D721Med (cell line): ENCODE data around the gene FAM168A.

Experiments used
- DNase-seq: peaks from one replicate; pipeline ENCODE4 v3.0.0; 2011; ENCODE audit warnings: low spot score; ENCODE audit not compliant: insufficient read length
- FAIRE-seq: peaks from 2 replicates; lab custom pipeline; 2011; peaks lifted over from hg19 to GRCh38; lab: Jason Lieb, UNC
- TF ChIP-seq, protein P1 (sequence below): IDR thresholded peaks from 2 replicates; pipeline ENCODE4 v1.5.1; 2012; ENCODE audit warnings: mild to moderate bottlenecking, control low read depth; ENCODE audit not compliant: insufficient read depth; ENCODE audit errors: missing control alignments

FAM168A gene

DNA sequence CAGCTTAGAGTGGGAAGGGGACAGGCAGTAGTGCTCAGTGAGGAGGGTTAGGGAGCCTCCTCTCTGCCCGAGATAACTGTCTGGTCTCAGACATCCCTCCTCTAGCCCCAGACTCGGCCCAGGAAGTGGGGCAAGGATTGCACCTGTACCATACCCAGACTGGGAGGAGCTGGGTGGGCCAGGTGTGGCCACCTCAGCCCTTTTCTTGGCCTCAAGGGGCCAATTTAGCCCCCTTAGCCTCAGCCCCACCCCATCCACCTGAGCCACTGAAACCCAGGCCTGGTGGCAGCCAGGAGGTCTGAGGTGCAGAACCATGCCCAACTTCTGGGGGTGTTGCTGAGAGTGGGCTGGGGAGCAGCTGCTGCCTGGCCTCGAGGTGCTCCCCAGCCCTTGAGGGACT is 215.2 kb downstream of the FAM168A start:
- FAIRE-seq, result no peak
- no peak for DNase-seq
- TF ChIP-seq, protein P1, sequence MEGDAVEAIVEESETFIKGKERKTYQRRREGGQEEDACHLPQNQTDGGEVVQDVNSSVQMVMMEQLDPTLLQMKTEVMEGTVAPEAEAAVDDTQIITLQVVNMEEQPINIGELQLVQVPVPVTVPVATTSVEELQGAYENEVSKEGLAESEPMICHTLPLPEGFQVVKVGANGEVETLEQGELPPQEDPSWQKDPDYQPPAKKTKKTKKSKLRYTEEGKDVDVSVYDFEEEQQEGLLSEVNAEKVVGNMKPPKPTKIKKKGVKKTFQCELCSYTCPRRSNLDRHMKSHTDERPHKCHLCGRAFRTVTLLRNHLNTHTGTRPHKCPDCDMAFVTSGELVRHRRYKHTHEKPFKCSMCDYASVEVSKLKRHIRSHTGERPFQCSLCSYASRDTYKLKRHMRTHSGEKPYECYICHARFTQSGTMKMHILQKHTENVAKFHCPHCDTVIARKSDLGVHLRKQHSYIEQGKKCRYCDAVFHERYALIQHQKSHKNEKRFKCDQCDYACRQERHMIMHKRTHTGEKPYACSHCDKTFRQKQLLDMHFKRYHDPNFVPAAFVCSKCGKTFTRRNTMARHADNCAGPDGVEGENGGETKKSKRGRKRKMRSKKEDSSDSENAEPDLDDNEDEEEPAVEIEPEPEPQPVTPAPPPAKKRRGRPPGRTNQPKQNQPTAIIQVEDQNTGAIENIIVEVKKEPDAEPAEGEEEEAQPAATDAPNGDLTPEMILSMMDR, result no peak

DNA sequence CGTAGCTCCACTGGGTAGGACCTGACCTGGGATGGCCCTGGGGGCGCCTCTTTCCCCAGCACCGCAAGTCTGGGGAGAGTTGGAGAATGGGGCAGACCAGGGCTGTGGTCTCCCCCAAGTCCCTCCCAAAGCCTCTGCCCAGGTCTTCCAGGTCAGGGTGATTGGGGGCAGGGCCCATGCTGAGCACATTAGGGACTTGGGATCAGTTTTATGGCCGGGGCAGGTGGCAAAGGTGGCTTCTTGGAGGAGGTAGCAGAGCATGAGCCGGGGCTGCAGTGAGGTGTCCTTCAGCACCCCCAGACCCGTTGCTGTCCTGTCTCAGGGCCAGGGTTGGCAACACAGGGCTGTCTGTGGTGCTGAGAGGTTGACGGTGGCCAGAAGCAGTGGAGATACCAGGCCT is 215.7 kb downstream of the FAM168A start:
- TF ChIP-seq, protein P1, result no peak
- DNase-seq, result no peak
- no peak for FAIRE-seq

DNA sequence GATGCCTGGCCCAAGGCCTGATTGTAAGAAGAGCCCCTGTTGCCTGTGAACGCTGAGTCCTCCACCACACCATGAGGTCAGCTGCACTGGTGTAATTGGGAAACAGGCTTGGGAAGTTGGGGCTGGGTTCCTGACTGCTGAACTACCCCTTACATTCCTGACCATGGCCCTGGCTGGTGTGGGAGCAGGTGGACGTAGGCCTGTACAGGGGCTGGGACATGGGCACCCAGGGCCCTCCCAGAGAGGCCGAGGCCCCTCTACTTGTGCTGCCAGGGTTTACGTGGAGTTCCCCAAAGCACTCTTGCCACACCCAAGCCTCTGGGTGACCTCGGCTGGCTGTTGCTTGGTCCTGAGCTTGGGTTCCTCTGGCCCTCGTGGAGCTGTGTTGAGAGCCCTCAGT is 216.3 kb downstream of the FAM168A start:
- TF ChIP-seq, protein P1, result no peak
- FAIRE-seq (no peak), DNase-seq (no peak)

DNA sequence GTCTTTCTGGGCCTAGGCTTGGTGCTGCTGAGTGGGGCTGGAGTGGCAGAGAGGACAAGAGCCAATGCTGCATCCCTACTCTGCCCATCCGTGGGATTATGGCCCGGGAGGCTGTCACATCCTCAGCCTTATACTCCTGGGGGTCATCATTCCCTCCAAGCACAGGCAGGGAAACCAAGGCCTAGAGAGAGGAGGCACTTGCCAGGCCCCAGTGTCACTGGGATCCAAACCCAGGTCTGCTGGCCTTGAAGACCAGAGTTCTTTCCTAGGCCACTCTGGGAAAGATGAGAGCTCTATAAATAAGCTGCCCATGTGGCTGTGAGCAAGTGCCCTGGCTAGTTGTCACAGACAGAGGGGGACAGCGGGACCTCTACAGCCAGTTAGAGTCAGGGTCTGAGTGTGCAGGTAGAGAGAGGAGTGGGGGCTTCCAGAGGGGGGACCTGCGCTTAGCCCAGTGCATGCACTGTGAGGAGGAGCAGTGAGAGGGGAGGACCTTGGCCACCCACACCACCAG is 217.0 kb downstream of the FAM168A start:
- no peak for DNase-seq
- TF ChIP-seq, protein P1, result no peak
- no peak for FAIRE-seq

DNA sequence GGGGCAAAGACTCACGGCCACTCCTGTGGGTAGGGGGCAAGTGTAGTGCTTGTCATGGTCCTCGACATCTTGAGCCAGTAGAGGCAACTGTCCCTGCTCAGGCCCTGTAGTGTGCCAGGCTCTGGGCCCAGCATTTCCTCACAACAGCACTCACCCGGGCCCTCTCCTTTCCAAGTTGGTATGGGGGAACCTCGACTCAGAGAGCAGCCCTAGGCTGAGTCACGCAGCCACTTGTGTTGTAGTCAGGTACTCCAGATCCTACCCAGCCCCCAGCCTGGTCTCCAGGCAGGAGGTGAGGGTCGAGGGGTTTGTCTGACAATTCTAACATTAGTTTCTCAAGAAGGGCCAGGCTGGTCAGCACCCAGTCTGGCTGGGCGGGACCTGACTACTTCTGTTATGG is 217.6 kb downstream of the FAM168A start:
- FAIRE-seq (no peak), DNase-seq (no peak)
- TF ChIP-seq, protein P1, result no peak

DNA sequence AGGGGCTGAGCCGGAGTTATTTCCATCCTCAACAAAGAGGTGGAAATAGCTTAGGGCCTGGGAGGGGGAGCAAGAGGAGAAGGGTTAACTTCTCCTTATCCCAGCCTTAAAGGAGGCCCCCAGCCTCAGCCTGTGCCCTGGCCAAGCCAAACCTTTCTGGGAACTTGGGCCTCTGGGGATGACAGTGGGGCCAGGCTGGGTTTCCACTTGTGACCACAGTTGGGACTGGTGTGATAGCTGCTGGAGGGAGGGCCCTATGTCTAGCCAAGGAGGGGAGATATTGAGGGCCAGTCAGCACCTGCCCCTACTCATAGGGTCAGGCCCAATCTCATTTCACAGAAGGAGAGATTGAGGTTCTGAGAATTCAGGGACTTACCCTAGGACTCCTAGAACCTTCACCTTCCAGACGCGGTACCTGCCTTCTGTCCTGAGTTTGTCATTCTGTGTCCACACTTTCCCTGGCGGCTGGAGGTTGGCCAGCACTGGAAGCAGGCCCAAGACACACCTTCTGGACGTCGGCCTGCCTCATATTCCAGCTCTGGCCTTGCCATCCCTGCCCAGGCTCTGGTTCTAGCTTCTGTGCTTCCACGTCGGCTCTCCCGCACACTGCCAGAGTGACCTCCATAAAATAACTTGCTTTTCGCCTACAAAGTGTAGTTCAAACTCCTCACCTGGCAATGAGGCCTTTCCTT is 218.6 kb downstream of the FAM168A start:
- TF ChIP-seq, protein P1, result no peak
- FAIRE-seq (no peak), DNase-seq (no peak)
